K562 (cell line): ENCODE results near the gene KCNJ2. TPM values are rescaled to one million over a fixed set of nuclear protein-coding genes. Genes with fewer than 3 reads are reported as not detected.

Experiments
- ATAC-seq: fragments of 200-7000 bp; cut with Tn5 transposase; 3 replicates; pipeline ENCODE4 v1.9.1; 2020; ENCODE audit warnings: moderate library complexity
- BruUV-seq: library from RNA; stranded (reverse); fragments of 400-500 nt; replicated peaks from 2 replicates; lab custom pipeline; 2021; lab: Mats Ljungman, UMichigan
- CTCF ChIA-PET: fragments of 300-600 bp; formaldehyde crosslinking; extraction: SDS; loops from one replicate; lab custom pipeline; 2021; ENCODE audit warnings: low intra/inter-chr PET ratio; lab: Yijun Ruan, JAX
- POLR2A ChIA-PET: fragments of 300-600, 350-650 bp; sonication (Branson Sonifier 250); formaldehyde crosslinking; extraction: SDS; loops from one replicate; lab custom pipeline; 2021; ENCODE audit warnings: antibody characterized with exemption, inconsistent platforms; lab: Yijun Ruan, JAX
- DNase-seq, 4 experiments: peaks; one replicate each; pipeline versions ENCODE4 v3.0.0 to v3.0.0-alpha.2; 2011 to 2018; ENCODE audit warnings: low spot score in 3 of 4, mixed read lengths in 3 of 4; ENCODE audit errors: extremely low read depth in 1 of 4
- FAIRE-seq: peaks from 2 replicates; lab custom pipeline; 2011; peaks lifted over from hg19 to GRCh38; lab: Jason Lieb, UNC
- H2AFZ ChIP-seq: 2 replicates; pipeline ENCODE4 v1.6.0; 2011; ENCODE audit warnings: low read depth, low read length, control low read depth, inconsistent platforms
- H3K27ac ChIP-seq: fragments of 200-600 bp; 3 replicates; pipeline ENCODE4 v1.8.0; 2011; ENCODE audit warnings: low read depth, mild to moderate bottlenecking, control low read depth, inconsistent platforms, low read length, moderate library complexity, mixed read lengths; ENCODE audit errors: extremely low read depth
- H3K27me3 ChIP-seq, 2 experiments: fragments of 300-600 bp in 1 of 2; 2 replicates in 1 of 2; 3 replicates in 1 of 2; pipeline versions ENCODE4 v1.6.0 to v1.8.0; 2011; ENCODE audit warnings: inconsistent platforms in 2 of 2, low read length in 2 of 2, mild to moderate bottlenecking in 1 of 2, mixed read lengths in 1 of 2, moderate library complexity in 1 of 2; ENCODE audit not compliant: control insufficient read depth in 2 of 2, insufficient read depth in 2 of 2
- H3K36me3 ChIP-seq: fragments of 300-600 bp; 3 replicates; pipeline ENCODE4 v1.8.0; 2011; ENCODE audit warnings: mild to moderate bottlenecking, low read length, inconsistent platforms; ENCODE audit not compliant: control insufficient read depth, insufficient read depth
- H3K4me1 ChIP-seq, 2 experiments: fragments of 200-600 bp in 1 of 2; replicated peaks in 1 of 2; 2 replicates in 1 of 2; 3 replicates in 1 of 2; pipeline versions ENCODE4 v1.5.1 to v1.8.0; 2011; ENCODE audit warnings: inconsistent platforms in 2 of 2, low read length in 2 of 2, mild to moderate bottlenecking in 1 of 2, mixed read lengths in 1 of 2, moderate library complexity in 1 of 2; ENCODE audit not compliant: control insufficient read depth in 2 of 2, insufficient read depth in 2 of 2
- H3K4me2 ChIP-seq: 2 replicates; pipeline ENCODE4 v1.6.1; 2011; ENCODE audit warnings: low read length, control low read depth, inconsistent platforms, mixed read lengths; ENCODE audit not compliant: insufficient read depth
- H3K4me3 ChIP-seq: fragments of 200-600 bp; sonication (generic), shearing (Covaris generic); 2 replicates; pipeline ENCODE4 v1.5.1; 2016; ENCODE audit warnings: control low read depth, inconsistent platforms
- H3K79me2 ChIP-seq: fragments of 200-600 bp; 3 replicates; pipeline ENCODE4 v1.8.0; 2011; ENCODE audit warnings: low read length, inconsistent platforms; ENCODE audit not compliant: control insufficient read depth, insufficient read depth
- H3K9ac ChIP-seq, 2 experiments: 2 replicates each; pipeline versions ENCODE4 v1.6.0 to v1.6.1; 2011; ENCODE audit warnings: low read depth in 2 of 2, low read length in 2 of 2, control low read depth in 1 of 2, inconsistent platforms in 1 of 2, mild to moderate bottlenecking in 1 of 2, mixed read lengths in 1 of 2; ENCODE audit not compliant: insufficient read depth in 1 of 2
- H3K9me1 ChIP-seq: one replicate; pipeline ENCODE4 v1.6.0; 2011; ENCODE audit warnings: inconsistent platforms, mild to moderate bottlenecking, low read length, moderate library complexity; ENCODE audit not compliant: control insufficient read depth, insufficient read depth
- H3K9me3 ChIP-seq: replicated peaks from 2 replicates; pipeline ENCODE4 v1.5.1; 2011; ENCODE audit warnings: low read depth, low read length, inconsistent platforms; ENCODE audit not compliant: control insufficient read depth, insufficient read depth
- H4K20me1 ChIP-seq: replicated peaks from 2 replicates; pipeline ENCODE4 v1.6.1; 2011; ENCODE audit warnings: low read length, inconsistent platforms, mixed read lengths; ENCODE audit not compliant: control insufficient read depth, insufficient read depth
- ARID1B ChIP-seq: fragments of 450-650 bp; IDR thresholded peaks from 2 replicates; pipeline ENCODE4 v1.6.1; 2016; ENCODE audit warnings: antibody characterized with exemption, mild to moderate bottlenecking, inconsistent platforms
- BRD9 ChIP-seq: fragments of 450-650 bp; IDR thresholded peaks from 2 replicates; pipeline ENCODE4 v1.6.1; 2018; ENCODE audit warnings: low read depth; ENCODE audit not compliant: partially characterized antibody
- C11orf30 ChIP-seq: fragments of 450-650 bp; IDR thresholded peaks from 2 replicates; pipeline ENCODE4 v1.6.1; 2016; ENCODE audit warnings: low read depth, mild to moderate bottlenecking
- ETV6 ChIP-seq, 3 experiments: fragments of 150-350 bp in 1 of 3; sonication (generic) in 1 of 3; formaldehyde crosslinking in 1 of 3; IDR thresholded peaks; 2 replicates each; pipeline versions ENCODE4 v1.6.1 to v1.8.0; 2014 to 2022; ENCODE audit warnings: borderline replicate concordance in 2 of 3, low read depth in 2 of 3, antibody characterized with exemption in 1 of 3, low read length in 1 of 3, mild to moderate bottlenecking in 1 of 3, missing genetic modification reagents in 1 of 3
- GATAD2A ChIP-seq: fragments of 450-650 bp; IDR thresholded peaks from 2 replicates; pipeline ENCODE4 v1.6.1; 2017
- HDGF ChIP-seq: fragments of 450-650 bp; IDR thresholded peaks from 2 replicates; pipeline ENCODE4 v1.6.1; 2016
- IRF2 ChIP-seq: sonication (generic); formaldehyde crosslinking; IDR thresholded peaks from 2 replicates; pipeline ENCODE4 v1.8.1; 2022; ENCODE audit warnings: mild to moderate bottlenecking, missing genetic modification reagents
- KHSRP ChIP-seq: fragments of 450-650 bp; IDR thresholded peaks from 2 replicates; pipeline ENCODE4 v1.6.1; 2017
- KLF13 ChIP-seq: fragments of 450-650 bp; IDR thresholded peaks from 2 replicates; pipeline ENCODE4 v1.6.1; 2016; ENCODE audit warnings: missing genetic modification characterization, low read depth, mild to moderate bottlenecking, missing compliant biosample characterization, moderate library complexity, borderline replicate concordance
- NCOA1 ChIP-seq: fragments of 450-650 bp; IDR thresholded peaks from 2 replicates; pipeline ENCODE4 v1.6.1; 2016; ENCODE audit warnings: low read depth
- PHB ChIP-seq: fragments of 250-450 bp; sonication (Bioruptor Pico); IDR thresholded peaks from 2 replicates; pipeline ENCODE4 v1.5.0; 2021
- RBM14 ChIP-seq: fragments of 200-400 bp; formaldehyde crosslinking; IDR thresholded peaks from 2 replicates; pipeline ENCODE4 v1.6.1; 2018; ENCODE audit warnings: low read depth, mild to moderate bottlenecking, low read length, moderate library complexity, borderline replicate concordance; ENCODE audit not compliant: insufficient read depth
- RBM39 ChIP-seq: fragments of 200-400 bp; formaldehyde crosslinking; optimal IDR thresholded peaks from 2 replicates; pipeline ENCODE3; 2018; ENCODE audit warnings: low read depth, low read length
- SMAD3 ChIP-seq: fragments of 450-650 bp; formaldehyde crosslinking; conservative IDR thresholded peaks from 2 replicates; pipeline ENCODE4 v1.4.0; 2020; ENCODE audit warnings: mild to moderate bottlenecking
- SRSF9 ChIP-seq: fragments of 200-400 bp; formaldehyde crosslinking; IDR thresholded peaks from 2 replicates; pipeline ENCODE4 v1.6.1; 2017; ENCODE audit warnings: low read depth, low read length, borderline replicate concordance
- STAT5A ChIP-seq: IDR thresholded peaks from 2 replicates; pipeline ENCODE4 v1.6.1; 2012; ENCODE audit warnings: low read length, inconsistent platforms, borderline replicate concordance
- TCF7 ChIP-seq: sonication (generic); IDR thresholded peaks from 2 replicates; pipeline ENCODE4 v1.6.1; 2016; ENCODE audit warnings: antibody characterized with exemption, borderline replicate concordance
- ZNF280B ChIP-seq: fragments of 250-450 bp; sonication (Bioruptor Pico); IDR thresholded peaks from 2 replicates; pipeline ENCODE4 v1.5.1; 2021; ENCODE audit warnings: mild to moderate bottlenecking
- ZNF766 ChIP-seq: fragments of 200-800 bp; sonication (Bioruptor generic); conservative IDR thresholded peaks from 2 replicates; pipeline ENCODE4 v1.6.1; 2016; ENCODE audit warnings: missing genetic modification characterization, missing compliant biosample characterization
- WGBS: fragments of 100-300 bp; shearing (Covaris generic); methylation state at CpG from one replicate; pipeline ENCODE4 v1.1.6; 2016; ENCODE audit warnings: low coverage, mixed read lengths; ENCODE audit not compliant: insufficient coverage; ENCODE audit errors: missing lambda C conversion rate; 5-methylcytosine and 5-hydroxymethylcytosine counted together
- in situ Hi-C: fragments of 300-500 bp; cut with MboI; formaldehyde crosslinking; loops from 4 replicates; pipeline ENCODE4 v1.15.0; 2018; ENCODE audit warnings: inconsistent platforms, mixed read lengths
- intact Hi-C: fragments of 100-400 bp; cut with micrococcal nuclease; formaldehyde crosslinking; loops from 2 replicates; pipeline ENCODE4 v1.14.2; 2022
- polyA plus RNA-seq, 8 experiments: library from polyadenylated mRNA; depleted of rRNA in 4 of 8; stranded (reverse) in 5 of 8; unstranded in 3 of 8; fragments of >200 nt; fragmentation: Nextera tagmentation in 2 of 8; fragmentation: Illumina TruSeq in 1 of 8; extraction: Ambion mirVana in 2 of 8; extraction: Trizol in 1 of 8; gene quantifications; 2 replicates each; pipeline versions ENCODE4 v1.2.1 to v1.2.3, GENCODE V29; 2011 to 2014; ENCODE audit warnings: inconsistent platforms in 1 of 8, missing spikeins in 1 of 8
- total RNA-seq, 7 experiments: library from RNA; depleted of rRNA in 6 of 7; stranded (reverse); fragments of >200 nt in 6 of 7; fragmentation: Illumina TruSeq in 2 of 7; extraction: Trizol in 2 of 7; gene quantifications; 2 replicates each; pipeline versions ENCODE4 v1.2.1 to v1.2.3, GENCODE V29; 2011 to 2021; ENCODE audit warnings: low replicate concordance in 1 of 7
- TF ChIP-seq, protein P1 (sequence below): fragments of 250-450 bp; sonication (Bioruptor Pico); IDR thresholded peaks from 2 replicates; pipeline ENCODE4 v1.8.0; 2021; ENCODE audit warnings: moderate library complexity, mild to moderate bottlenecking, inconsistent platforms

Gene KCNJ2
- total and polyA plus RNA-seq, 9 of the 15 experiments (the other 6 are each of a cell fraction or from before 2014, with no cell fraction given) = not detected

DNA sequence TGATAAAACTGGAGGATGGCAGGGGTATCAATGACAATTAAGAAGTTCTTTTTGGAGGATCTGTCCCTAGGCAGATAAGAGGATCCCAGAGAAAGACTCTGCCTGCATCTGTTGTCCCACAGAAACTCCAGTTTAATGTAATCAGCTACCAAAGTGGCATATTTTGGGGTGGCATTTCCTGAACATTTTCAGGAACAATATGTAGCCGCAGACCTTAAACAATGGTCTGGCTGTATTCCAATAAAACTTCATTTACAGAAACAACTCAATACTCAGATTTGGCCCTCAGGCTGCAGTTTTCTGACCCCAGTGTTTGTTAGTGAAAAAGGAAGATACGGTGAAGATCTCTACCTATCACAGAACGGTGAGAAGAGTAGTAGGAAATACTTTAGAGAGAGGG lies 48.2 kb upstream of the KCNJ2 start:
- H2AFZ ChIP-seq = no peak overlapping the region

More for the DNA sequence above, 48.2 kb upstream of the KCNJ2 start:
- 42% methylated on average over 3 of the region's 3 CpGs for WGBS
- FAIRE-seq (no peak), DNase-seq (no peak), ATAC-seq (no peak)
- Histone ChIP-seq H3K36me3 (peaks cover 53% of the 10 kb centered on the region; the same call in 2 of the 3 replicates), H3K27me3 (no peaks in the 10 kb centered on the region), H4K20me1 (no peaks in the 10 kb centered on the region), H3K79me2 (peaks cover 93% of the 10 kb centered on the region), H3K9ac (no peak overlapping the region), H3K27ac (no peak overlapping the region), H3K9me3 (no peaks in the 10 kb centered on the region), H3K4me3 (no peak overlapping the region), H3K9me1 (no peaks in the 10 kb centered on the region), H3K4me2 (no peak overlapping the region), H3K4me1 (peaks cover 0 to 12% of the 10 kb centered on the region in 2 experiments; a peak in 2 of 5 replicates)
- intact Hi-C loops = no loop called here
- ChIA-PET POLR2A (interaction anchor here (1.1 kb wide), 2 partner anchors 13 to 15 kb away, joined by 3 read pairs; no protein-coding TSS in a partner anchor), CTCF (no interaction called here)
- in situ Hi-C loops = no loop called here
- no peak for TF ChIP-seq IRF2 (CRISPR knock-in tag)
- TF ChIP-seq, protein P1, sequence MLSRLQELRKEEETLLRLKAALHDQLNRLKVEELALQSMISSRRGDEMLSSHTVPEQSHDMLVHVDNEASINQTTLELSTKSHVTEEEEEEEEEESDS (CRISPR knock-in tag) = no peak
- no peak for TF ChIP-seq PHB (CRISPR knock-in tag)
- no peak for TF ChIP-seq KLF13 (tag)
- TF ChIP-seq ZNF280B (CRISPR knock-in tag) = no peak
- no peak for TF ChIP-seq NCOA1
- TF ChIP-seq SMAD3 (CRISPR knock-in tag) = no peak
- TF ChIP-seq ZNF766 (CRISPR knock-in tag) = no peak
- no peak for TF ChIP-seq HDGF
- no peak for TF ChIP-seq KHSRP
- no peak for TF ChIP-seq C11orf30
- TF ChIP-seq SRSF9 = no peak
- TF ChIP-seq BRD9 = no peak
- no peak for TF ChIP-seq TCF7
- no peak for TF ChIP-seq RBM39
- no peak for TF ChIP-seq RBM14
- TF ChIP-seq ETV6 (IDR thresholded peaks at IDR 0.05; ENCODE audit: borderline replicate concordance in 1 of 2, low read depth in 2 of 2, low read length in 1 of 2) = no peak
- TF ChIP-seq ETV6 (CRISPR knock-in tag; IDR thresholded peaks at IDR 0.05; ENCODE audit: borderline replicate concordance) = no peak
- TF ChIP-seq ARID1B = no peak
- TF ChIP-seq GATAD2A = no peak
- TF ChIP-seq STAT5A = no peak
- no TSS peak for BruUV-seq
